Neural progenitor cell (in vitro differentiated cells): ENCODE results near the gene CYP27B1. TPM values are rescaled to one million over a fixed set of nuclear protein-coding genes. Genes with fewer than 3 reads are reported as not detected.

ENCODE experiments used
- DNase-seq: peaks from one replicate; pipeline ENCODE4 v3.0.0-alpha.2; 2016; ENCODE audit warnings: low spot score
- H2AFZ ChIP-seq: fragments of 200-600 bp; sonication (generic); replicated peaks from 2 replicates; pipeline ENCODE4 v1.6.1; 2016; ENCODE audit warnings: antibody characterized with exemption
- H3F3A ChIP-seq: fragments of 200-600 bp; sonication (generic); 2 replicates; pipeline ENCODE4 v1.6.1; 2016; ENCODE audit warnings: antibody characterized with exemption, low read depth
- H3K27ac ChIP-seq: fragments of 200-600 bp; sonication (generic); 2 replicates; pipeline ENCODE4 v1.5.1; 2016; ENCODE audit warnings: mild to moderate bottlenecking
- H3K27me3 ChIP-seq: fragments of 200-600 bp; sonication (generic); 2 replicates; pipeline ENCODE4 v1.6.1; 2016; ENCODE audit warnings: mild to moderate bottlenecking, moderate library complexity
- H3K36me3 ChIP-seq: fragments of 200-600 bp; sonication (generic); 2 replicates; pipeline ENCODE4 v1.5.1; 2016
- H3K4me1 ChIP-seq: fragments of 200-600 bp; sonication (generic); 2 replicates; pipeline ENCODE4 v1.6.1; 2016; ENCODE audit warnings: mixed run types
- H3K4me2 ChIP-seq: fragments of 200-600 bp; sonication (generic); 2 replicates; pipeline ENCODE4 v1.6.1; 2016
- H3K4me3 ChIP-seq: fragments of 200-600 bp; sonication (generic); 2 replicates; pipeline ENCODE4 v1.5.1; 2016
- H3K79me2 ChIP-seq: fragments of 200-600 bp; sonication (generic); 2 replicates; pipeline ENCODE4 v1.6.1; 2016; ENCODE audit warnings: low read depth
- H3K9ac ChIP-seq: fragments of 200-600 bp; sonication (generic); 2 replicates; pipeline ENCODE4 v1.6.1; 2016
- H3K9me3 ChIP-seq: fragments of 200-600 bp; sonication (generic); 2 replicates; pipeline ENCODE4 v1.5.1; 2016; ENCODE audit warnings: low read depth
- H4K20me1 ChIP-seq: fragments of 200-600 bp; sonication (generic); 2 replicates; pipeline ENCODE4 v1.6.1; 2016; ENCODE audit warnings: low read depth
- H3K27ac Mint-ChIP-seq: 3 replicates; pipeline ENCODE4 v1.8.0; 2021; ENCODE audit warnings: mixed read lengths
- H3K27me3 Mint-ChIP-seq: 2 replicates; pipeline ENCODE4 v1.8.0; 2022; ENCODE audit warnings: low read depth, mild to moderate bottlenecking, inconsistent platforms, moderate library complexity, mixed read lengths; ENCODE audit not compliant: insufficient read depth
- H3K36me3 Mint-ChIP-seq: 3 replicates; pipeline ENCODE4 v1.8.0; 2021; ENCODE audit warnings: mixed read lengths
- H3K4me1 Mint-ChIP-seq: 3 replicates; pipeline ENCODE4 v1.8.0; 2021; ENCODE audit warnings: mixed read lengths
- H3K4me3 Mint-ChIP-seq: 3 replicates; pipeline ENCODE4 v1.8.0; 2021; ENCODE audit warnings: mild to moderate bottlenecking, moderate library complexity, mixed read lengths
- H3K9me3 Mint-ChIP-seq: 3 replicates; pipeline ENCODE4 v1.8.0; 2020; ENCODE audit warnings: mixed read lengths
- EZH2 ChIP-seq: fragments of 200-600 bp; sonication (generic); IDR thresholded peaks from 2 replicates; pipeline ENCODE4 v1.6.1; 2017; ENCODE audit warnings: antibody characterized with exemption, mild to moderate bottlenecking, moderate library complexity
- EZH2phosphoT487 ChIP-seq: fragments of 200-600 bp; sonication (generic); IDR thresholded peaks from 2 replicates; pipeline ENCODE4 v1.6.1; 2017; ENCODE audit warnings: antibody characterized with exemption
- total RNA-seq: library from RNA; depleted of rRNA; stranded (reverse); fragments of >200 nt; gene quantifications from 2 replicates; pipeline ENCODE4 v1.2.3, GENCODE V29; 2015; ENCODE audit warnings: low replicate concordance
- TF ChIP-seq, protein P1 (sequence below): fragments of 200-600 bp; sonication (generic); IDR thresholded peaks from 2 replicates; pipeline ENCODE4 v1.5.1; 2017; ENCODE audit warnings: antibody characterized with exemption, mild to moderate bottlenecking

The CYP27B1 gene
- total RNA-seq, 1 donor from 2014 or later: 0.17 TPM

DNA sequence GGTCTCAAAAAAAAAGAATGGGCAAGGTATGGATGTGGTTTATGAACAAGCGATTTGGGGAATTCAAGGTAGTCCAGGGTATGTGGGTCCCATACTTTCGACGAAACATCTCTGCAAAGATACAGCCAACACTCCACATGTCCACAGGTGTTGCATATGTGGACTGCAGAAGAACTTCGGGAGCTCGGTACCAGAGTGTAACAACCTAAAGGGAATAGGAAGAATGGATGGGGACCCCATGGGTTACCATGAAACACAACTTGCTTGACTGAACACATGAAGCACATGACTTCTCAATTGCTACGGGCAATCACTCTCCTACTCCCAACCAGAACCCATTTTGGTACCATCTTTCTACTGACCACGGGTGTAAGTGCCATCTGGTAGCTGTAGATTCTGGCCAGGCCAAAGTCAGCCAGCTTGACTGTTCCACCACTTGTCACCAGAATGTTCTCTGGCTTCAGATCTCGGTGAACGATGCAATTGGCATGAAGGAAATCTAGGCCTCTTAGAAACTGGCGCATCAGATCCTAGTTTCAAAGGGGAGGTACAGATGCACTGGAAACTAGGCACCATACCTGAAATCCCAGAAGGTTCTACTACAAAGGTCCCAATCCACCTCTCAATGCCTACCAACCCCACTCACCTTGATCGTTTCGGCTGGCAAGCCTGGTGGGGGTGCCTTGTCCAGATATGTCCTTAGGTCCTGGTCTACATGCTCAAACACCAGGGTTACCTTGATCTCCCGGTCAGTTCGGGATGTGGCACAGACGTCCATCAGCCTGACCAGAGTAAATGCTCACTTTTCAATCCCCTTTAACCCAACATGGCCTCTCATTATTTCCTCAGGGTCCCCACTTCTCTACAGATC lies 16.1 kb downstream of the CYP27B1 start:
- Mint-ChIP-seq H3K36me3 (peaks cover 43% of the 10 kb centered on the region), H3K4me3 (peak overlapping the region; percentile 98), H3K27ac (peak overlapping the region; percentile 97), H3K27me3 (peaks cover 30% of the 10 kb centered on the region), H3K4me1 (peaks cover 44% of the 10 kb centered on the region), H3K9me3 (peaks cover 3% of the 10 kb centered on the region)
- peak overlapping the region; percentile 85 for H3K4me3 ChIP-seq
- H3F3A ChIP-seq: peaks cover 58% of the 10 kb centered on the region
- H3K9me3 ChIP-seq: no peaks in the 10 kb centered on the region
- peaks cover 27% of the 10 kb centered on the region for H3K4me1 ChIP-seq
- TF ChIP-seq EZH2phosphoT487 (no peak), EZH2 (no peak)
- TF ChIP-seq, protein P1, sequence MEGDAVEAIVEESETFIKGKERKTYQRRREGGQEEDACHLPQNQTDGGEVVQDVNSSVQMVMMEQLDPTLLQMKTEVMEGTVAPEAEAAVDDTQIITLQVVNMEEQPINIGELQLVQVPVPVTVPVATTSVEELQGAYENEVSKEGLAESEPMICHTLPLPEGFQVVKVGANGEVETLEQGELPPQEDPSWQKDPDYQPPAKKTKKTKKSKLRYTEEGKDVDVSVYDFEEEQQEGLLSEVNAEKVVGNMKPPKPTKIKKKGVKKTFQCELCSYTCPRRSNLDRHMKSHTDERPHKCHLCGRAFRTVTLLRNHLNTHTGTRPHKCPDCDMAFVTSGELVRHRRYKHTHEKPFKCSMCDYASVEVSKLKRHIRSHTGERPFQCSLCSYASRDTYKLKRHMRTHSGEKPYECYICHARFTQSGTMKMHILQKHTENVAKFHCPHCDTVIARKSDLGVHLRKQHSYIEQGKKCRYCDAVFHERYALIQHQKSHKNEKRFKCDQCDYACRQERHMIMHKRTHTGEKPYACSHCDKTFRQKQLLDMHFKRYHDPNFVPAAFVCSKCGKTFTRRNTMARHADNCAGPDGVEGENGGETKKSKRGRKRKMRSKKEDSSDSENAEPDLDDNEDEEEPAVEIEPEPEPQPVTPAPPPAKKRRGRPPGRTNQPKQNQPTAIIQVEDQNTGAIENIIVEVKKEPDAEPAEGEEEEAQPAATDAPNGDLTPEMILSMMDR: no peak
- H3K27me3 ChIP-seq: peaks cover 12% of the 10 kb centered on the region
- H3K4me2 ChIP-seq: peak overlapping the region; percentile 100
- H3K9ac ChIP-seq: peak overlapping the region; percentile 95
- no peaks in the 10 kb centered on the region for H3K36me3 ChIP-seq
- H3K27ac ChIP-seq: no peak overlapping the region
- H2AFZ ChIP-seq: no peak overlapping the region
- H4K20me1 ChIP-seq: peaks cover under 1% of the 10 kb centered on the region
- H3K79me2 ChIP-seq: peaks cover 46% of the 10 kb centered on the region
- DNase-seq: no peak

- H3K36me3 ChIP-seq: no peaks in the 10 kb centered on the region
- peak overlapping the region; percentile 70 for H3K27ac Mint-ChIP-seq
- peaks cover 40% of the 10 kb centered on the region for H3K36me3 Mint-ChIP-seq
Observed at GRCh38 chr12:57749061-57749460, 17.8 kb downstream of the CYP27B1 start.

GRCh38 chr12:57746025-57746424 lies 20.9 kb downstream of the CYP27B1 start:
- peaks cover 10% of the 10 kb centered on the region for H3K4me1 ChIP-seq
- H3K27ac ChIP-seq: no peak overlapping the region
- H3K27me3 ChIP-seq: peaks cover 29% of the 10 kb centered on the region
- peaks cover 30% of the 10 kb centered on the region for H3K4me1 Mint-ChIP-seq
- H3K36me3 Mint-ChIP-seq: peaks cover 35% of the 10 kb centered on the region
- no peak overlapping the region for H2AFZ ChIP-seq
- peaks cover 64% of the 10 kb centered on the region for H3F3A ChIP-seq
- H3K79me2 ChIP-seq: peaks cover 38% of the 10 kb centered on the region
- H3K9me3 ChIP-seq: no peaks in the 10 kb centered on the region
- peak overlapping the region; percentile 95 for H3K4me3 Mint-ChIP-seq
- TF ChIP-seq EZH2phosphoT487 (no peak), EZH2 (no peak)
- TF ChIP-seq, protein P1: no peak
- no peaks in the 10 kb centered on the region for H4K20me1 ChIP-seq
- no peaks in the 10 kb centered on the region for H3K9me3 Mint-ChIP-seq
- H3K9ac ChIP-seq: no peak overlapping the region
- no peak for DNase-seq
- H3K36me3 ChIP-seq: no peaks in the 10 kb centered on the region
- peak overlapping the region; percentile 87 for H3K4me3 ChIP-seq
- peaks cover 9% of the 10 kb centered on the region for H3K27me3 Mint-ChIP-seq
- H3K4me2 ChIP-seq: peak overlapping the region; percentile 98
- peak overlapping the region; percentile 99 for H3K27ac Mint-ChIP-seq

More at GRCh38 chr12:57749061-57749460, 17.8 kb downstream of the CYP27B1 start:
- Histone ChIP-seq H3K4me1 (peaks cover 27% of the 10 kb centered on the region), H3K9me3 (no peaks in the 10 kb centered on the region), H3F3A (peaks cover 67% of the 10 kb centered on the region), H3K79me2 (peaks cover 50% of the 10 kb centered on the region), H3K4me2 (no peak overlapping the region), H3K4me3 (no peak overlapping the region), H2AFZ (no peak overlapping the region), H4K20me1 (no peaks in the 10 kb centered on the region), H3K27ac (no peak overlapping the region), H3K9ac (no peak overlapping the region), H3K27me3 (peaks cover under 1% of the 10 kb centered on the region)
- H3K9me3 Mint-ChIP-seq: no peaks in the 10 kb centered on the region
- H3K4me1 Mint-ChIP-seq: peaks cover 47% of the 10 kb centered on the region
- peaks cover 23% of the 10 kb centered on the region for H3K27me3 Mint-ChIP-seq
- H3K4me3 Mint-ChIP-seq: no peak overlapping the region
- no peak for DNase-seq
- TF ChIP-seq EZH2: no peak
- TF ChIP-seq, protein P1: no peak
- no peak for TF ChIP-seq EZH2phosphoT487
